ENCODE results near the gene CCNL2. TPM values are rescaled to one million over a fixed set of nuclear protein-coding genes. Genes with fewer than 3 reads are reported as not detected.

The CCNL2 gene
- total and polyA plus RNA-seq, 2 of the 13 experiments (the other 11 are each of a cell fraction or from before 2014, with no cell fraction given) = 105 to 340 TPM

DNA sequence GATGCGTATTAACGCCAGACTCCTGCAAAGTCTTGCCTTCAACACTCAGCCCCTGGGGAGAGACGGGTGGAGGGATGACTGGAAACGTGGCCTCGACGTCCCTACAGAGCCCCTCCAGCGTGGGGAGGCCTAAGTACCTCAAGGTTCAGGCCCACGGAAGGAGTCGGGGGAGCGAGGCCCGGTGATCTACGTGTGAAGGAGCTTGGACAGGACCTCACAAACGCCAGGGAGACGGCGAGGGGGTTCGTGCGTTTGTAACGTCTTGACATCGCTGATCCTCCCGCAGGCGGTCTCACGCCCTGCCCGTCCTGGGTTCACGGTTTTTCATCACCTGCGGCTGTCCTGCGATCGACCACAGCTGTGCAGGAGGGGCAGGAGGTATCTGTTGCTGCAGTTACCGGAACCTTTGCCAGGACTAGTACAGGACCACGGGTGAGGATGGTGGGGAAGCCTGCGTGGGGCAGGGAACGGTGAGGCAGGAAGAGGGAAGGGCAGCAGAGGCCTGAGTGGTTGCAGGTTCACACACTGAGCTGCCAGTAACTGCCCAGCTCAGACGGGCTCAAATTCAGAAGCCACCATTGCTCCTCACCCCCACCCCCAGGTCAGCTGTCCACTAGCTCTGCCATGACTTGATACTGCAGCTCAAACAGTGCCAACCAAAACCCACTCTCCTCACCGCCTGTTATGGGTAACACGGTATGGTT is 889 bp upstream of the CCNL2 start (continued):
- TF ChIP-seq, protein P1, sequence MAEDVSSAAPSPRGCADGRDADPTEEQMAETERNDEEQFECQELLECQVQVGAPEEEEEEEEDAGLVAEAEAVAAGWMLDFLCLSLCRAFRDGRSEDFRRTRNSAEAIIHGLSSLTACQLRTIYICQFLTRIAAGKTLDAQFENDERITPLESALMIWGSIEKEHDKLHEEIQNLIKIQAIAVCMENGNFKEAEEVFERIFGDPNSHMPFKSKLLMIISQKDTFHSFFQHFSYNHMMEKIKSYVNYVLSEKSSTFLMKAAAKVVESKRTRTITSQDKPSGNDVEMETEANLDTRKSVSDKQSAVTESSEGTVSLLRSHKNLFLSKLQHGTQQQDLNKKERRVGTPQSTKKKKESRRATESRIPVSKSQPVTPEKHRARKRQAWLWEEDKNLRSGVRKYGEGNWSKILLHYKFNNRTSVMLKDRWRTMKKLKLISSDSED (CRISPR knock-in tag; IDR thresholded peaks at IDR 0.05) = no peak
- no peak for TF ChIP-seq RNF2 (conservative IDR thresholded peaks at IDR 0.05; ENCODE audit: low read depth)
- TF ChIP-seq SOX13 (IDR thresholded peaks at IDR 0.05) = no peak
- TF ChIP-seq SOX13 (CRISPR knock-in tag; conservative IDR thresholded peaks at IDR 0.05 in 1 of 2, IDR thresholded peaks at IDR 0.05 in 1 of 2) = no peak
- no peak for TF ChIP-seq ZNF589 (CRISPR knock-in tag; conservative IDR thresholded peaks at IDR 0.05)
- TF ChIP-seq, protein P2, sequence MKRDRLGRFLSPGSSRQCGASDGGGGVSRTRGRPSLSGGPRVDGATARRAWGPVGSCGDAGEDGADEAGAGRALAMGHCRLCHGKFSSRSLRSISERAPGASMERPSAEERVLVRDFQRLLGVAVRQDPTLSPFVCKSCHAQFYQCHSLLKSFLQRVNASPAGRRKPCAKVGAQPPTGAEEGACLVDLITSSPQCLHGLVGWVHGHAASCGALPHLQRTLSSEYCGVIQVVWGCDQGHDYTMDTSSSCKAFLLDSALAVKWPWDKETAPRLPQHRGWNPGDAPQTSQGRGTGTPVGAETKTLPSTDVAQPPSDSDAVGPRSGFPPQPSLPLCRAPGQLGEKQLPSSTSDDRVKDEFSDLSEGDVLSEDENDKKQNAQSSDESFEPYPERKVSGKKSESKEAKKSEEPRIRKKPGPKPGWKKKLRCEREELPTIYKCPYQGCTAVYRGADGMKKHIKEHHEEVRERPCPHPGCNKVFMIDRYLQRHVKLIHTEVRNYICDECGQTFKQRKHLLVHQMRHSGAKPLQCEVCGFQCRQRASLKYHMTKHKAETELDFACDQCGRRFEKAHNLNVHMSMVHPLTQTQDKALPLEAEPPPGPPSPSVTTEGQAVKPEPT (CRISPR knock-in tag; IDR thresholded peaks at IDR 0.05; ENCODE audit: low read depth) = no peak
- TF ChIP-seq NR2F6 (IDR thresholded peaks at IDR 0.05) = no peak
- TF ChIP-seq NR2F6 (CRISPR knock-in tag; IDR thresholded peaks at IDR 0.05) = no peak
- TF ChIP-seq SMYD3 (CRISPR knock-in tag; IDR thresholded peaks at IDR 0.05) = no peak
- no peak for TF ChIP-seq ZNF652 (CRISPR knock-in tag; IDR thresholded peaks at IDR 0.05; ENCODE audit: borderline replicate concordance, low read depth)
- TF ChIP-seq NKX3-1 (CRISPR knock-in tag; IDR thresholded peaks at IDR 0.05) = no peak
- TF ChIP-seq, protein P3, sequence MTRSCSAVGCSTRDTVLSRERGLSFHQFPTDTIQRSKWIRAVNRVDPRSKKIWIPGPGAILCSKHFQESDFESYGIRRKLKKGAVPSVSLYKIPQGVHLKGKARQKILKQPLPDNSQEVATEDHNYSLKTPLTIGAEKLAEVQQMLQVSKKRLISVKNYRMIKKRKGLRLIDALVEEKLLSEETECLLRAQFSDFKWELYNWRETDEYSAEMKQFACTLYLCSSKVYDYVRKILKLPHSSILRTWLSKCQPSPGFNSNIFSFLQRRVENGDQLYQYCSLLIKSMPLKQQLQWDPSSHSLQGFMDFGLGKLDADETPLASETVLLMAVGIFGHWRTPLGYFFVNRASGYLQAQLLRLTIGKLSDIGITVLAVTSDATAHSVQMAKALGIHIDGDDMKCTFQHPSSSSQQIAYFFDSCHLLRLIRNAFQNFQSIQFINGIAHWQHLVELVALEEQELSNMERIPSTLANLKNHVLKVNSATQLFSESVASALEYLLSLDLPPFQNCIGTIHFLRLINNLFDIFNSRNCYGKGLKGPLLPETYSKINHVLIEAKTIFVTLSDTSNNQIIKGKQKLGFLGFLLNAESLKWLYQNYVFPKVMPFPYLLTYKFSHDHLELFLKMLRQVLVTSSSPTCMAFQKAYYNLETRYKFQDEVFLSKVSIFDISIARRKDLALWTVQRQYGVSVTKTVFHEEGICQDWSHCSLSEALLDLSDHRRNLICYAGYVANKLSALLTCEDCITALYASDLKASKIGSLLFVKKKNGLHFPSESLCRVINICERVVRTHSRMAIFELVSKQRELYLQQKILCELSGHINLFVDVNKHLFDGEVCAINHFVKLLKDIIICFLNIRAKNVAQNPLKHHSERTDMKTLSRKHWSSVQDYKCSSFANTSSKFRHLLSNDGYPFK (CRISPR knock-in tag; IDR thresholded peaks at IDR 0.05; ENCODE audit: borderline replicate concordance) = no peak
- TF ChIP-seq ZC3H4 (CRISPR knock-in tag; IDR thresholded peaks at IDR 0.05; ENCODE audit: borderline replicate concordance) = peak; percentile 35; the same call in 1 of the 2 replicates
- TF ChIP-seq SUZ12 (IDR thresholded peaks at IDR 0.05; ENCODE audit: low read depth, low read length) = no peak
- TF ChIP-seq, protein P4, sequence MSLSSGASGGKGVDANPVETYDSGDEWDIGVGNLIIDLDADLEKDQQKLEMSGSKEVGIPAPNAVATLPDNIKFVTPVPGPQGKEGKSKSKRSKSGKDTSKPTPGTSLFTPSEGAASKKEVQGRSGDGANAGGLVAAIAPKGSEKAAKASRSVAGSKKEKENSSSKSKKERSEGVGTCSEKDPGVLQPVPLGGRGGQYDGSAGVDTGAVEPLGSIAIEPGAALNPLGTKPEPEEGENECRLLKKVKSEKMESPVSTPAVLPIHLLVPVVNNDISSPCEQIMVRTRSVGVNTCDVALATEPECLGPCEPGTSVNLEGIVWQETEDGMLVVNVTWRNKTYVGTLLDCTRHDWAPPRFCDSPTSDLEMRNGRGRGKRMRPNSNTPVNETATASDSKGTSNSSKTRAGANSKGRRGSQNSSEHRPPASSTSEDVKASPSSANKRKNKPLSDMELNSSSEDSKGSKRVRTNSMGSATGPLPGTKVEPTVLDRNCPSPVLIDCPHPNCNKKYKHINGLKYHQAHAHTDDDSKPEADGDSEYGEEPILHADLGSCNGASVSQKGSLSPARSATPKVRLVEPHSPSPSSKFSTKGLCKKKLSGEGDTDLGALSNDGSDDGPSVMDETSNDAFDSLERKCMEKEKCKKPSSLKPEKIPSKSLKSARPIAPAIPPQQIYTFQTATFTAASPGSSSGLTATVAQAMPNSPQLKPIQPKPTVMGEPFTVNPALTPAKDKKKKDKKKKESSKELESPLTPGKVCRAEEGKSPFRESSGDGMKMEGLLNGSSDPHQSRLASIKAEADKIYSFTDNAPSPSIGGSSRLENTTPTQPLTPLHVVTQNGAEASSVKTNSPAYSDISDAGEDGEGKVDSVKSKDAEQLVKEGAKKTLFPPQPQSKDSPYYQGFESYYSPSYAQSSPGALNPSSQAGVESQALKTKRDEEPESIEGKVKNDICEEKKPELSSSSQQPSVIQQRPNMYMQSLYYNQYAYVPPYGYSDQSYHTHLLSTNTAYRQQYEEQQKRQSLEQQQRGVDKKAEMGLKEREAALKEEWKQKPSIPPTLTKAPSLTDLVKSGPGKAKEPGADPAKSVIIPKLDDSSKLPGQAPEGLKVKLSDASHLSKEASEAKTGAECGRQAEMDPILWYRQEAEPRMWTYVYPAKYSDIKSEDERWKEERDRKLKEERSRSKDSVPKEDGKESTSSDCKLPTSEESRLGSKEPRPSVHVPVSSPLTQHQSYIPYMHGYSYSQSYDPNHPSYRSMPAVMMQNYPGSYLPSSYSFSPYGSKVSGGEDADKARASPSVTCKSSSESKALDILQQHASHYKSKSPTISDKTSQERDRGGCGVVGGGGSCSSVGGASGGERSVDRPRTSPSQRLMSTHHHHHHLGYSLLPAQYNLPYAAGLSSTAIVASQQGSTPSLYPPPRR (CRISPR knock-in tag; IDR thresholded peaks at IDR 0.05; ENCODE audit: borderline replicate concordance) = no peak
- TF ChIP-seq TBL1XR1 (IDR thresholded peaks at IDR 0.05; ENCODE audit: borderline replicate concordance, low read length, partially characterized antibody) = no peak
- no peak for TF ChIP-seq BCL6 (CRISPR knock-in tag; IDR thresholded peaks at IDR 0.05)
- no peak for TF ChIP-seq ZNF614 (CRISPR knock-in tag; IDR thresholded peaks at IDR 0.05; ENCODE audit: borderline replicate concordance)
- TF ChIP-seq ESRRA (CRISPR knock-in tag; IDR thresholded peaks at IDR 0.05; ENCODE audit: low read depth) = no peak
